Activated T-cell treated with anti-CD3 and anti-CD28 coated beads, Interleukin-2, amount 50 U/mL, for 4 hours (primary cell): Measurements from ENCODE around the gene PTGER1. TPM values are rescaled to one million over a fixed set of nuclear protein-coding genes. Genes with fewer than 3 reads are reported as not detected.
A peak's percentile ranks its signal among the peaks of the same experiment; 100 is the strongest.

ENCODE experiments used
- ATAC-seq, 2 donors: fragments of 200-7000 bp; cut with Tn5 transposase; one replicate each; pipeline ENCODE4 v1.10.0; 2021
- DNase-seq: peaks from one replicate; pipeline ENCODE4 v3.0.0-alpha.2; 2020
- H3K27me3 Mint-ChIP-seq: one replicate; pipeline ENCODE4 v1.8.0; 2021; ENCODE audit warnings: low read depth, mixed read lengths
- H3K36me3 Mint-ChIP-seq: one replicate; pipeline ENCODE4 v1.8.0; 2022; ENCODE audit warnings: mixed read lengths; ENCODE audit not compliant: insufficient read depth
- H3K4me1 Mint-ChIP-seq: one replicate; pipeline ENCODE4 v1.8.0; 2021; ENCODE audit warnings: low read depth, mixed read lengths
- H3K4me3 Mint-ChIP-seq: one replicate; pipeline ENCODE4 v1.8.0; 2021; ENCODE audit warnings: mild to moderate bottlenecking, moderate library complexity, mixed read lengths
- H3K9me3 Mint-ChIP-seq: one replicate; pipeline ENCODE4 v1.8.0; 2021; ENCODE audit warnings: mixed read lengths
- total RNA-seq, 3 donors: library from RNA; stranded (reverse); gene quantifications; one replicate each; pipeline ENCODE4 v1.2.1, GENCODE V29; 2021

PTGER1 gene
- total RNA-seq, 3 donors from 2014 or later = 0.19 TPM; not detected in 2

DNA sequence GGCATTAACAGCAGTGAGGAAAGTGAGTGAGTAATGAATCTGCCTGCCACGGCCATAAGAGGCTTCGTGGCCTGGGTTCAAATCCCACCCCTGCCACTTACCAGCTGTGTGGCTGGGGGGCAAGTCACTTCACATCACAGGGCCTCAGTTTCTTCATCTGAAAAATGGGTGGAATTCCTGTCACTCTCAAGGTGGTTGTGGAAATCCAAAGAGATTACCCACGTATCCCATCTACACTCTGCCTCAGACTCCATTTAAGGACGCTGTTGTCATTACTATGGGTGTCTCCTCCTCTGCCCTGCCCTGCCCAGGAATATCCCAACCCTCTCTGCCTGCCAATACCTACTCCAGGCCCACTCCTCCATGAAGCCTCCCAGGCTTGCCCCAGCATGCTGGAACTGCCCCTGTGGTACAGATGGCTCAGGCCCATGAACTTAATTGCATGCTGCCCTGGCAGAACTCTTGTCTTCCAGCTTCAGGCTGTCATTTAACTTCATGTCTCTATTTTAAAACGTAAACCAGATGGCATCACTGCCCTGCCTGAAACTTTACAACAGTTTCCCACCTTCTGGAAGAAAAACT lies 17.7 kb upstream of the PTGER1 start:
- Mint-ChIP-seq H3K4me3 (no peak overlapping the region), H3K9me3 (no peaks in the 10 kb centered on the region), H3K4me1 (peaks cover 17% of the 10 kb centered on the region), H3K27me3 (no peaks in the 10 kb centered on the region), H3K36me3 (peaks cover 15% of the 10 kb centered on the region)
- ATAC-seq (no peak), DNase-seq (no peak)

DNA sequence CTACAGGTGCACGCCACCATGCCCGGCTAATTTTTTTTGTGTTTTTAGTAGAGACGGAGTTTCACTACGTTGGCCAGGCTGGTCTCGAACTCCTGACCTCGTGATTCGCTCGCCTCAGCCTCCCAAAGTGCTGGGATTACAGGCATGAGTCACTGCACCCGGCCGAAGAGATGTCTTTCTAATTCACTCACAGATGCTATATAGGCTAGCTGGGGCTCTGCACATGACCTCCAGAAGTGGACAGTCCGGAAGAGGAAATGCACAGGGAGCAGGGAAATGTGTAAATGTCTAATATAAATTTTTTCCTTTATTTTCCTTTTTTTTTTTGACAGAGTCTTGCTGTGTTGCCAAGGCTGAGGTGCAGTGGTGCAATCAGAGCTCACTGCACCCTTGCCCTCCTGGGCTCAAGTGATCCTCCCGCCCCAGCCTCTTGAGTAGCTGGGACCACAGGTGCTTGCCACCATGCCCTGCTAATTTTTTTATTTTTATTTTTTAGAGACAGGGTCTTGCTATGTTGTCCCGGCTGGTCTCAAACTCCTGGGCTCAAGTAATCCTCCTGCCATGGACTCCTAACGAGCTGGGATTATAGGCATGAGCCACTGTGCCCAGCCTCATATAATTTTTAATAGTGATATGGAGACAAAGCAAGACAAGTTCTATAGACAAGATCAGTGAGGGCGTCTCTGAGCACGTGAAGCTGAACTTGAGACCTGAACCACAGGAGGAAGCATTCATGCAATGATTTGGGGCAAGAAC lies 12.4 kb upstream of the PTGER1 start:
- no peak for ATAC-seq
- H3K4me3 Mint-ChIP-seq = no peak overlapping the region

DNA sequence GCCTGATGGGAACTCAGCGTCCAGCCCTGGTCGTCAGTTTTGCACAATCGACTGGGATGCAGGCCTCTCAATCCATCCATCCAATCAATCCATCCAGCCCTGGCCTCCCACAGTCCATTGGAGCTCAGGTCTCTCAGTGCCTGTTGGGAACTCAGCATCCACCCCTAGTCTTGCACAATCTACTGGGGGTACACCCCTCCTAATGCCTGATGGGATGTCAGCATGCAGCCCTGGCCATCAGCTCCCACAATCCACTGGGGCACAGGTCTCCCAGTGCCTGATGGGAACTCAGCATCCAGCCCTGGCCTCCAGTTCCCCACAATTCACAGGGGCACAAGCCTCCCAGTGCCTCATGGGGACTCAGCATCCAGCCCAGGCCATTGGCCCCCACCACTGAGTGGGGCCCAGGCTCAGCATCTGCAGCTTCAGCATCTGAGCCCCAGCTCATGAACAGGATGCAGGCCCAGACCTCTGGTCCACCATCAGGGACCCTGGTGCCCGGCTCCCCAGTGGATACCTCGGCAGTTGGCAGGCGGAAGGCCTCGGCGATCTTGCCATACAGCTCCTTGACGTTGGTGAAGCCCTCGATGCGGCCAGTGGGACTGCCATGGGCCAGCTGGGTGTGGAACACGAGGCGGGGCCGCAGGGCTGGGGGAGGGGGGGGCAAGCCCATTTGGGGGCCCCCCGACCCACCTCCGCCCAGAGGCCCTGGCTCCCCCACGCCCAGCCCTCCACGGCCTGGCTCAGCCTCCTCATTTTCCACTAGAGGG lies 7.2 kb upstream of the PTGER1 start:
- Mint-ChIP-seq H3K9me3 (no peaks in the 10 kb centered on the region), H3K4me1 (peaks cover 5% of the 10 kb centered on the region)

More for the DNA sequence above, 12.4 kb upstream of the PTGER1 start:
- Mint-ChIP-seq H3K27me3 (no peaks in the 10 kb centered on the region), H3K9me3 (no peaks in the 10 kb centered on the region), H3K36me3 (peaks cover 14% of the 10 kb centered on the region), H3K4me1 (peaks cover 2% of the 10 kb centered on the region)
- no peak for DNase-seq

DNA sequence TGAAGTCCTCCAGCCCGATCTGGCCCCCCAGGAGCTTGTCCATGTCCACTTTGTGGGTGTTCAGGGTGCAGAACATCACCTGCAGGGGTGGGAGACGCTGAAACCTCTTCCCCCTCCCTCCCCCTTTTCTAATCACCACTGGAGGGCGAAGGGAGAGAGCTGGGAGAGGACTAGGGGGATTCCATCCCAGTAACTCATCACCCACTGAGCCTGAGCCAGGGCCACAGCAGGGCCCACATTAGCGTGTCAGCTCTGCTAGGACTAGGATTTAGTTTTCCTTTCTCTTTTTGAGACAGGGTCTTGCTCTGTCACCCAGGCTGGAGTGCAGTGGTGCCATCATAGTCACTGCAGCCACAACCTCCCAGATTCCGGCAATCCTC lies 5.5 kb upstream of the PTGER1 start:
- no peak for DNase-seq
- Mint-ChIP-seq H3K4me3 (no peak overlapping the region), H3K9me3 (no peaks in the 10 kb centered on the region), H3K36me3 (no peaks in the 10 kb centered on the region), H3K4me1 (peaks cover 14% of the 10 kb centered on the region), H3K27me3 (peaks cover 8% of the 10 kb centered on the region)
- ATAC-seq = no peak

More for the DNA sequence above, 7.2 kb upstream of the PTGER1 start:
- peaks cover 2% of the 10 kb centered on the region for H3K36me3 Mint-ChIP-seq
- DNase-seq = no peak
- no peaks in the 10 kb centered on the region for H3K27me3 Mint-ChIP-seq
- no peak for ATAC-seq
- no peak overlapping the region for H3K4me3 Mint-ChIP-seq

DNA sequence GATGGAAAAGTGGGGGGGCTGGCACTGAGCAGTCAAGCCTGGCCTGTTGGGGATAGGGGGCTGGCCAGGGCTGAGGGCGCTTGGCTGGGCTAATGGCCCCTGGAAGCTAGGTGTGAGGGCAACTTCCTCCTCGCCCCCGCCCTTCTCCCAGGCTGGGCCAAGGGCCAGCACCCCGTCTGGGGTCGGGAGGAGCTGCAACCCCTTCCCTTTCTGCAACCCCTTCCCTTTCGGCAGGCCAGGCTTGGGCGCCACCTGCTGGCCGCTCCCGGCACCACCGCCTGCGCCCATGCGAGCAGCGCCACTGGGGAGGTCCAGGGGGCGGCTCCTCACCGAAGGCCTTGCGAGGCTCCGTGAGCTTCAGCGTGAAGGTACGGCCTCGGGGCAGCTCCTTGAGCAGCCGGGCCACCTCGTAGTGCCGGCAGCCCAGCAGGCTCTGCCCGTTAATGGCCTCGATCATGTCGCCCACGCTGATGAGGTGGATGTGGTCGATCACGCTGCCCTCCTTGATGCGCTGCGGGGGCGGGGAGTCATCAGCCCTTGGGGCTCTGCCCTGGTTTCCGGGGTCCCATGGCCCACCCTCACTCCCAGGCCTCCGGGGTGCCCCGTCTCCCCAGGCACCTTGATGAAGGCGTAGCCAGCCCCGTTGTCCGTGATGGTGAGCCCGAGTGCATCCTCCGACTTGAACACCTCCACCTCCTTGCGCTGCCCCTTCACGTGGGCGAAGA lies 5.0 kb upstream of the PTGER1 start:
- H3K9me3 Mint-ChIP-seq = no peaks in the 10 kb centered on the region
- H3K27me3 Mint-ChIP-seq = peaks cover 8% of the 10 kb centered on the region
- DNase-seq (peak; percentile 70), ATAC-seq (peak; percentile 70)
- no peak overlapping the region for H3K4me3 Mint-ChIP-seq
- H3K4me1 Mint-ChIP-seq = peaks cover 17% of the 10 kb centered on the region
- no peaks in the 10 kb centered on the region for H3K36me3 Mint-ChIP-seq

DNA sequence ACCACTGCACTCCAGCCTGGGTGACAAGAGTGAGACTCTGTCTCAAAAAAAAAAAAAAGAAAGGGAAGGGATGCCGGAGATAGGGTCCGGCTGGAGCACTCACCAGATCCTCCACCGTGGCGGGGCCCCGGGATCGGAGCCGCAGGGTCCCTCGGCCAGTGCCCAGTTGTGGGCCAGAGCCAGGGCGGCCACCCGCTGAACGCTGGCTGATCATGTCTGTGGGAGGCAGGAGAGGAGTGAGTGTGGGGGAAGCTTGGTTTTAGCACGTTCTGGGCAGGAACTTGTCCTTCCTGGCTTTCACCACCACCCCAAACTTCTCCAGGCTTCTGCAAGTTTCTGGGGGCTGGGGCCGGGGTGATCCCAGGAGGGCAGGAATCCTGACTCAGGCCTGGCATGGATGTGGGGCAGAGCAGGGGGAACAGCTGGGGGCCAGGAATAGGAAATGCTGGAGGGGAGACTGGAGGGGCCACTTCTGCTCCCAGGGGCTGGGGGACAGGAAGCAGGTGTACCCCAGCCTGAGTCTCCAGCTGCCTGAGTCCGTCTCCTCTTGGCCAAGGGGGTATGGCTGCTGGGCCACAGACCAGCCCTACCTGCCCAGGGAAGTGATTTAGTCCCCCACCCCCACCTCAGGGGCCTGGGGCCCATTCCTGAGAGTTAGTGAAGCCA lies 4.3 kb upstream of the PTGER1 start:
- ATAC-seq = no peak
- Mint-ChIP-seq H3K27me3 (peaks cover 12% of the 10 kb centered on the region), H3K4me1 (peaks cover 22% of the 10 kb centered on the region), H3K9me3 (no peaks in the 10 kb centered on the region), H3K36me3 (no peaks in the 10 kb centered on the region), H3K4me3 (no peak overlapping the region)
- DNase-seq = no peak

DNA sequence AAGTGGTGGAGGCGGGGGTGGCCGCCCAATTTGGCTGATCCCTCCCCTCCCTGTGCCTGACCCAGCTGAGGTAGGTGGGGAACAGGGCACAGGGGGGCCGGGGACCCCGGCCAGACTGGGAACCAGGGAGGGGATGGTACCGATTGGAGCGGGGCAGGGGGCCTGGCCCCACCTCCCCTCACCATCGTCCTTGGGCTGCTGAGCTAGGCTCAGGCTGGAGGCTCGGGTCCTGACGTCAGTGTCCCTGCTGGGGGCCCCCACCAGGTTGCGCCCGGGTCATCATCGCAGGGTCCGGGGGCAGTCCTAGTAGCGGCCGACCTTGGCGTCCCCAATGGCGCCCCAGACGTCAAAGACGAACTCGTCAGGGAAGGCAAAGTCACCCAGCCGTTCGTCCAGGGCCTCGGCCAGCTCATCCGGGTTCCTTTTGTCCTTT lies 3.0 kb upstream of the PTGER1 start:
- H3K4me3 Mint-ChIP-seq = no peak overlapping the region
- H3K4me1 Mint-ChIP-seq = peaks cover 26% of the 10 kb centered on the region
- peaks cover 17% of the 10 kb centered on the region for H3K27me3 Mint-ChIP-seq
- no peak for DNase-seq
- H3K36me3 Mint-ChIP-seq = no peaks in the 10 kb centered on the region
- ATAC-seq = no peak
- H3K9me3 Mint-ChIP-seq = no peaks in the 10 kb centered on the region

DNA sequence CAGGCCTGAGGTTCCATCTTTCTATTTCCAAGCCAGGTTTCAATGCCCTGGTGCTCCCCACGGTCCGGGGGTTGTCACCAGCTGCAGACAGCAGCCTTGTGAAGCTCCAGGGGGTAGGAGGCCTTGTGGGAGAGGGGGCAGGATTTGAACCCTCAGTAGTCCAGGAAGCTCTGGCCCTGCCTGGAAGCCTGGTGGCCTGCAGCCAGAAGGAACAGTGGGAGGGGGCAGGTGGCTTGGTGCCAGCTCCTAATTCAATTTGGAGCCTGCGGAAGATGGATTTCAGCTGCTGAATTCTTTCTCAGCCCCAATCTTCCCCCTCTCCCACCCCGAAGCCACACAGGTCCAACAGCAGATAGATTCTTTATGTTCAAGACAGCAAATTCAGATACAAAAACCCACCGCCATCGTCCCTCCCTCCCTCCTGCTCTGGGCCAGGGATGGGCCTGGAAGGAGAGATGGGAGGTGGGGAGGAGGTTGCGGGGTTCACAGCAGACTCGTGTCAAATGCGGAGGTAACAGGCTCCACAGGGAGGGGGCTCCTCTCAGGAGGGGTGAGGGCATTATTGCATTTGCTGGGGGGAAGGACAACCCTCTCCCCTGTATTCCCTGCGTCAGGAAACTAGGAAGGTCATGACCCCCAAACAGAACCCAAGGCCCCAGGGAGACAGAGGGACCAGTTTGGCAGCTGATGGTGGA lies 2.4 kb upstream of the PTGER1 start:
- Mint-ChIP-seq H3K4me1 (peaks cover 30% of the 10 kb centered on the region), H3K36me3 (no peaks in the 10 kb centered on the region), H3K27me3 (peaks cover 22% of the 10 kb centered on the region), H3K9me3 (no peaks in the 10 kb centered on the region), H3K4me3 (no peak overlapping the region)
- ATAC-seq = no peak
- DNase-seq = no peak

DNA sequence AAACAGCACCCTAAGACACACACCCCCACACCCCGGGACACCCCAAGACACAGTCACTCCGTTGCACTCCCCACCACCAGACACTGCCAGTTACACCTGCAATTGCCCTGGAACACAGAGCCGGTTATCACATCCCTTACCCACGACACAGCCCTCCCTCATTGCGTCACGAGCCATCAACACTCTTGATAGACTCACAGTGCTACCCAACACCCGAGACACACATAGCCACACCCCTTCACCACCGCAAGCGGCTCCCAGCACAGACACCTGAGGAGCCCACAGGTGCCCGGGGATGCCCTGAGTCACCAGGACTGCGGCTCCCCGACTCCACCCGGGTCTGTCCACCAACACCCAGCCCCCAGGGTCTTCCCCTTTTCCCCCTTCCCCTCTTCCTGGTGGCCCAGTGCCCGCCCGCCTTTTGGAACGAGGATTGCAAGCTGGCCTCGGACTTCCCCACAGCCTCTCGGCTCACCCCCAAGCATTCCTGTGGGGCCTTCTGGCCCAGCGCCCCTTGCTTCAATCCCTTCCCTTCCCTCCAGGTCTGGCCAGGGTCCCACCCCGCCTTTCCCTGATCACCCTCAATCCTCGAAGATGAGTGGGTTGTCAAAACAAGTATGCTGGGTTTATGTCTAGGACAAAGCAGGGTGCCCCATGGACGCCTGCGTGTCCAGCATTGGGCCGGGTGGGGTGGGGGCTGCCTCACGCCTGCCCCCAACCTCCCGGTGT lies 1.7 kb upstream of the PTGER1 start:
- ATAC-seq (no peak), DNase-seq (no peak)
- Mint-ChIP-seq H3K36me3 (no peaks in the 10 kb centered on the region), H3K9me3 (no peaks in the 10 kb centered on the region), H3K4me1 (peaks cover 33% of the 10 kb centered on the region), H3K27me3 (peaks cover 22% of the 10 kb centered on the region), H3K4me3 (no peak overlapping the region)

DNA sequence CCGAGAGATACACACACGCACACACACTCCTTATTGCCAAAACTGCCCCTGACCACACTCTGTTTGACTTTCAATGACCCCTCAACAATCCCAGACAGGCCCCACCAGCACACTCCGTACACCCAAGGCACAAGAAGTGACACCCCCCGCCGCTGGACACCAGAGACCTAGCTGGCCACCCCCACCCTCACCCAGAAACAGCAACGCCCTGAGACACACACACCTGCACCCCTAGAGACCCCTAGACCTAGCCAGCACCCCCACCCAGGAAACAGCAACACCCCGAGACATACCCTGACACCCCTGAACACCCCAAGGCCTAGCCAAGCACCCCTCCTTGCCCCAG lies 1.1 kb upstream of the PTGER1 start:
- peaks cover 34% of the 10 kb centered on the region for H3K4me1 Mint-ChIP-seq
- H3K27me3 Mint-ChIP-seq = peaks cover 22% of the 10 kb centered on the region
- no peak for DNase-seq
- H3K36me3 Mint-ChIP-seq = no peaks in the 10 kb centered on the region
- ATAC-seq = no peak
- no peak overlapping the region for H3K4me3 Mint-ChIP-seq
- no peaks in the 10 kb centered on the region for H3K9me3 Mint-ChIP-seq

DNA sequence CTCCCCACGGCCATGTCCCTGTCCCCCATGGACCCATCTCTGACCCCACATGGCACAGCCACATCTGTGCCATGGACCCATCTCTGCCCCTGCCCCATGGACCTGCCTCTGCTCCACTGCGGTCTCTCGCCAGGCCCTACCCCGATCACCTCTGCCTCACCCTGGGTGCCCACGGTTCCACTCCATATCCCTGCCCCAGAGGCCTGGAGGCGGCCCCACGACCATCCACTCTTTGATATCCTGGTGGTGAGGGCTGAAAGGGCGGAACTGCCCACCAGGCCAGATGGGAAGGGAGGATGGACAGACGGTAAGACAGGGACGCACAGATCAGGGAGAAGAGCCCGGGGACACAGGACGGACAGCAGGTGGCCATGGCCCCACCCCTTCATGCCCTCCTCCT lies 327 bp downstream of the PTGER1 start:
- no peaks in the 10 kb centered on the region for H3K9me3 Mint-ChIP-seq
- ATAC-seq (no peak), DNase-seq (no peak)
- H3K4me1 Mint-ChIP-seq = peaks cover 32% of the 10 kb centered on the region
- H3K4me3 Mint-ChIP-seq = no peak overlapping the region
- peaks cover under 1% of the 10 kb centered on the region for H3K36me3 Mint-ChIP-seq
- peaks cover 22% of the 10 kb centered on the region for H3K27me3 Mint-ChIP-seq

DNA sequence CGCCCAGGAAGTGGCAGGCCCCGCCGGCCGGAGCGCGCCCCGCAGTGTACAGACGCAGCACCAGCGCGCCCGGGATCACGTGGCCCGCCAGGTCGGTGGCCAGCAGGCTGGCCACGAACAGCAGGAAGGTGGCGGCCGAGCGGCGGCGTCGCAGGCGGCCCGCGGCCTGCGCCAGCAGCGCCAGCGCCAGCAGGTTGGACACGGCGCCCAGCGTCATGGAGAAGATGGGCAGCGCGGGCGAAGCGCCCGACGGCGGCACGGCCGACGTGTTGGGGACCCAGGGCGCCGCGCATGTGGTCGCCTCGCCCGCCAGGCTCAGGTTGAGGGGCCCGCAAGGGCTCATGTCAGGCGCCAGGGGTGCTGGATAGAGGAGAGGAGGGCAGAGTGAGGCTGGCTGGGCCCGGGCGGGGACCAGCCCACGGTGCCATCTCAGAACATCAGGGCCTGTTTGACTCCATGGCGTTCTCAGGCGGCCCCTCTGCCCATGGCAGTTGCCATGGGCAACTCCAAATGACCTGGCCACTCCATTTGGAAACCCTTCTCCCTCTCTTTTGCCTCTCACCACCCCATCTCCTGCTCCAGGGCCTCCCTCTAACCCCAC lies 1.1 kb downstream of the PTGER1 start:
- no peak for DNase-seq
- H3K4me1 Mint-ChIP-seq = peaks cover 32% of the 10 kb centered on the region
- peaks cover 3% of the 10 kb centered on the region for H3K36me3 Mint-ChIP-seq
- H3K4me3 Mint-ChIP-seq = no peak overlapping the region
- peaks cover 22% of the 10 kb centered on the region for H3K27me3 Mint-ChIP-seq
- ATAC-seq = no peak
- no peaks in the 10 kb centered on the region for H3K9me3 Mint-ChIP-seq
